GM19372 (cell line): ENCODE results near the gene TRIM26.

Experiments
- ATAC-seq: cut with Tn5 transposase; IDR thresholded peaks from one replicate; pipeline ENCODE4 v1.9.1; 2021; ENCODE audit warnings: mild to moderate bottlenecking, low read depth, moderate library complexity; ENCODE audit not compliant: unreplicated experiment

The TRIM26 gene

GRCh38 chr6:30211899-30212298, 1.3 kb downstream of the TRIM26 start:
- no peak for ATAC-seq

- ATAC-seq, result no peak
These were observed 1.9 kb downstream of the TRIM26 start for GRCh38 chr6:30211306-30211705.

GRCh38 chr6:30207619-30208295, 5.4 kb downstream of the TRIM26 start:
- ATAC-seq, result no peak

GRCh38 chr6:30206799-30207618, 6.2 kb downstream of the TRIM26 start:
- no peak for ATAC-seq

- no peak for ATAC-seq
These were observed 7.1 kb downstream of the TRIM26 start for GRCh38 chr6:30206152-30206551.

- ATAC-seq, result no peak
These were observed 9.1 kb downstream of the TRIM26 start for GRCh38 chr6:30204116-30204515.

- no peak for ATAC-seq
These were observed 10.8 kb downstream of the TRIM26 start for GRCh38 chr6:30202366-30202765.

GRCh38 chr6:30200551-30201281, 12.5 kb downstream of the TRIM26 start:
- ATAC-seq, result no peak

GRCh38 chr6:30198166-30199084, 14.8 kb downstream of the TRIM26 start:
- ATAC-seq, result no peak

- ATAC-seq, result no peak
These were observed 16.8 kb downstream of the TRIM26 start for GRCh38 chr6:30196376-30196775.

GRCh38 chr6:30195951-30196350, 17.3 kb downstream of the TRIM26 start:
- no peak for ATAC-seq

- no peak for ATAC-seq
These were observed 18.2 kb downstream of the TRIM26 start for GRCh38 chr6:30194797-30195690.

GRCh38 chr6:30192076-30192475, 21.1 kb downstream of the TRIM26 start:
- ATAC-seq, result no peak

- ATAC-seq, result no peak
These were observed 24.7 kb downstream of the TRIM26 start for GRCh38 chr6:30188541-30188940.

- no peak for ATAC-seq
These were observed 27.2 kb downstream of the TRIM26 start for GRCh38 chr6:30185846-30186484.

- no peak for ATAC-seq
These were observed 28.7 kb downstream of the TRIM26 start for GRCh38 chr6:30184417-30185031.

GRCh38 chr6:30180145-30180544, 33.1 kb downstream of the TRIM26 start:
- ATAC-seq, result no peak

- ATAC-seq, result no peak
These were observed 34.4 kb downstream of the TRIM26 start for GRCh38 chr6:30178837-30179236.
